SU-DHL-6 (cell line): ENCODE results near the gene ARPP21.

ENCODE experiments used
- H2AFZ ChIP-seq: fragments of 200-600 bp; sonication (generic); 2 replicates; pipeline ENCODE4 v1.6.1; 2014; ENCODE audit warnings: low read depth, mild to moderate bottlenecking, moderate library complexity, mixed read lengths, antibody characterized with exemption, low read length; ENCODE audit not compliant: severe bottlenecking
- H3F3A ChIP-seq: fragments of 200-600 bp; shearing (Covaris generic); 2 replicates; pipeline ENCODE4 v1.6.0; 2016; ENCODE audit warnings: antibody characterized with exemption, mild to moderate bottlenecking; ENCODE audit not compliant: insufficient read depth
- H3K27ac ChIP-seq: fragments of 200-600 bp; sonication (generic); 2 replicates; pipeline ENCODE4 v1.5.1; 2016; ENCODE audit warnings: low read depth, mild to moderate bottlenecking, low read length, moderate library complexity, mixed read lengths
- H3K27me3 ChIP-seq: fragments of 200-600 bp; sonication (generic), shearing (Covaris generic); 2 replicates; pipeline ENCODE4 v1.6.0; 2014; ENCODE audit warnings: mild to moderate bottlenecking, low read length
- H3K36me3 ChIP-seq: fragments of 200-600 bp; sonication (generic); 2 replicates; pipeline ENCODE4 v1.6.1; 2014; ENCODE audit warnings: mild to moderate bottlenecking, low read length, mixed read lengths
- H3K4me2 ChIP-seq: fragments of 300-600, 200-600 bp; shearing (Covaris generic), sonication (generic); 2 replicates; pipeline ENCODE4 v1.6.0; 2014; ENCODE audit warnings: low read length, low read depth, mild to moderate bottlenecking; ENCODE audit not compliant: poor library complexity, severe bottlenecking
- H3K4me3 ChIP-seq: fragments of 200-600 bp; sonication (generic); 2 replicates; pipeline ENCODE4 v1.5.1; 2014; ENCODE audit warnings: antibody characterized with exemption, low read length, mild to moderate bottlenecking, mixed read lengths; ENCODE audit not compliant: insufficient read depth, poor library complexity, severe bottlenecking
- H3K79me2 ChIP-seq: fragments of 200-600 bp; sonication (generic); 2 replicates; pipeline ENCODE4 v1.6.1; 2014; ENCODE audit warnings: mild to moderate bottlenecking, low read length, moderate library complexity; ENCODE audit not compliant: insufficient read depth
- H3K9ac ChIP-seq: fragments of 200-600 bp; sonication (generic); 2 replicates; pipeline ENCODE4 v1.7.0; 2014; ENCODE audit warnings: mild to moderate bottlenecking, low read length
- H3K9me2 ChIP-seq: fragments of 200-600 bp; sonication (generic); replicated peaks from 2 replicates; pipeline ENCODE4 v1.6.1; 2014; ENCODE audit warnings: low read length; ENCODE audit not compliant: insufficient read depth
- H3K9me3 ChIP-seq: fragments of 200-600 bp; sonication (generic); 2 replicates; pipeline ENCODE4 v1.6.1; 2014; ENCODE audit warnings: low read length, mixed read lengths; ENCODE audit not compliant: insufficient read depth
- H4K20me1 ChIP-seq: fragments of 200-600 bp; sonication (generic); 2 replicates; pipeline ENCODE4 v1.6.1; 2014; ENCODE audit warnings: low read depth, mild to moderate bottlenecking, antibody characterized with exemption, low read length, moderate library complexity, mixed read lengths
- CTCF ChIP-seq: fragments of 200-600 bp; sonication (generic); IDR thresholded peaks from one replicate; pipeline ENCODE4 v1.5.1; 2017; ENCODE audit warnings: antibody characterized with exemption, mild to moderate bottlenecking, low read length, moderate library complexity; ENCODE audit not compliant: insufficient read depth, poor library complexity, severe bottlenecking
- EZH2phosphoT487 ChIP-seq: fragments of 200-600 bp; sonication (generic), shearing (Covaris generic); conservative IDR thresholded peaks from 2 replicates; pipeline ENCODE4 v1.6.1; 2018; ENCODE audit warnings: mild to moderate bottlenecking, antibody characterized with exemption, low read length, moderate library complexity, mixed read lengths

ARPP21 gene

GRCh38 chr3:35776346-35776745 lies 137.0 kb downstream of the ARPP21 start:
- Histone ChIP-seq H3K27ac (no peak overlapping the region), H3K9me2 (no peaks in the 10 kb centered on the region), H3K9ac (no peak overlapping the region), H3K4me2 (no peak overlapping the region), H3F3A (no peaks in the 10 kb centered on the region), H3K4me3 (no peak overlapping the region), H3K9me3 (no peaks in the 10 kb centered on the region), H2AFZ (no peak overlapping the region), H3K36me3 (no peaks in the 10 kb centered on the region; the same call in 1 of the 2 replicates), H3K27me3 (no peaks in the 10 kb centered on the region), H3K79me2 (no peaks in the 10 kb centered on the region), H4K20me1 (no peaks in the 10 kb centered on the region)
- TF ChIP-seq EZH2phosphoT487 (no peak), CTCF (no peak)

- Histone ChIP-seq H4K20me1 (no peaks in the 10 kb centered on the region), H3K9ac (no peak overlapping the region), H3K4me3 (no peak overlapping the region), H3F3A (no peaks in the 10 kb centered on the region), H3K79me2 (no peaks in the 10 kb centered on the region), H3K27ac (no peak overlapping the region), H3K36me3 (no peaks in the 10 kb centered on the region; the same call in 1 of the 2 replicates), H2AFZ (no peak overlapping the region), H3K9me2 (no peaks in the 10 kb centered on the region), H3K27me3 (no peaks in the 10 kb centered on the region), H3K4me2 (no peak overlapping the region), H3K9me3 (no peaks in the 10 kb centered on the region)
- TF ChIP-seq EZH2phosphoT487 (no peak), CTCF (no peak)
Observed at GRCh38 chr3:35777065-35777464, 137.7 kb downstream of the ARPP21 start.

- Histone ChIP-seq H3K79me2 (no peaks in the 10 kb centered on the region), H2AFZ (no peak overlapping the region), H3K9me3 (no peaks in the 10 kb centered on the region), H3K9me2 (no peaks in the 10 kb centered on the region), H3K4me3 (no peak overlapping the region), H3K27ac (no peak overlapping the region), H3K4me2 (no peak overlapping the region), H3F3A (no peaks in the 10 kb centered on the region), H3K27me3 (no peaks in the 10 kb centered on the region), H4K20me1 (no peaks in the 10 kb centered on the region), H3K36me3 (no peaks in the 10 kb centered on the region), H3K9ac (no peak overlapping the region)
- TF ChIP-seq CTCF (no peak), EZH2phosphoT487 (no peak)
Observed at GRCh38 chr3:35777563-35778554, 138.5 kb downstream of the ARPP21 start.
